Lung (tissue), 12 donors: ENCODE measurements around the gene ST3GAL3. TPM values are rescaled to one million over a fixed set of nuclear protein-coding genes. Genes with fewer than 3 reads are reported as not detected.

Experiments
- ATAC-seq: fragments of 200-7000 bp; cut with Tn5 transposase; one replicate; pipeline ENCODE4 v1.9.1; 2020; ENCODE audit warnings: moderate number of reproducible peaks; ENCODE audit not compliant: insufficient read depth, low FRiP score
- DNase-seq, 3 donors: peaks; one replicate each; pipeline ENCODE4 v3.0.0-alpha.2; 2013 to 2017
- H3K27ac ChIP-seq, 2 donors: one replicate each; pipeline ENCODE4 v1.5.1; 2013; ENCODE audit warnings: mild to moderate bottlenecking in 2 of 2, moderate library complexity in 2 of 2, control low read depth in 1 of 2, inconsistent platforms in 1 of 2, low read depth in 1 of 2, low read length in 1 of 2
- H3K27me3 ChIP-seq, 3 donors: one replicate each; pipeline ENCODE4 v1.5.1; 2013; ENCODE audit warnings: low read length in 2 of 3; ENCODE audit not compliant: control insufficient read depth in 3 of 3, insufficient read depth in 3 of 3
- H3K36me3 ChIP-seq, 4 donors: one replicate each; pipeline ENCODE4 v1.5.1; 2013; ENCODE audit warnings: low read length in 4 of 4, mild to moderate bottlenecking in 1 of 4, moderate library complexity in 1 of 4; ENCODE audit not compliant: control insufficient read depth in 4 of 4, insufficient read depth in 4 of 4
- H3K4me1 ChIP-seq, 5 donors: one replicate each; pipeline ENCODE4 v1.5.1; 2013; ENCODE audit warnings: low read length in 5 of 5, mild to moderate bottlenecking in 2 of 5, moderate library complexity in 1 of 5; ENCODE audit not compliant: control insufficient read depth in 5 of 5, insufficient read depth in 5 of 5
- H3K4me3 ChIP-seq: one replicate; pipeline ENCODE4 v1.5.1; 2013; ENCODE audit warnings: mild to moderate bottlenecking, control low read depth, moderate library complexity
- H3K9ac ChIP-seq, 2 donors: one replicate each; pipeline ENCODE4 v1.5.1; 2013; ENCODE audit warnings: low read length in 2 of 2, control low read depth in 1 of 2; ENCODE audit not compliant: insufficient read depth in 1 of 2
- H3K9me3 ChIP-seq, 4 donors: one replicate each; pipeline ENCODE4 v1.5.1; 2013; ENCODE audit warnings: low read length in 3 of 4, mild to moderate bottlenecking in 1 of 4, moderate library complexity in 1 of 4; ENCODE audit not compliant: control insufficient read depth in 4 of 4, insufficient read depth in 3 of 4
- CTCF ChIP-seq: IDR thresholded peaks from 2 replicates; pipeline ENCODE4 v1.5.1; 2012; ENCODE audit warnings: mild to moderate bottlenecking; ENCODE audit errors: control extremely low read depth, extremely low read depth
- WGBS, 2 donors: extraction: QIAGEN DNeasy Blood & Tissue Kit; methylation state at CpG; one replicate each; pipeline ENCODE4 v1.1.7; 2013; 5-methylcytosine and 5-hydroxymethylcytosine counted together
- polyA plus RNA-seq, 2 donors: library from polyadenylated mRNA; stranded (reverse); fragments of 200-250 nt; gene quantifications; one replicate each; pipeline ENCODE4 v1.2.1, GENCODE V29; 2013
- total RNA-seq, 2 donors: library from RNA; depleted of rRNA in 1 of 2; stranded (reverse); fragments of >200 nt in 1 of 2; gene quantifications; one replicate each; pipeline ENCODE4 v1.2.1, GENCODE V29; 2014 to 2021
- donor health status: control.
- donor health status: control.
- donor health status: Bipolar disorder and iron deficiency.
- donor health status: healthy.
- donor health status: DM: yes; HTN: yes; CAD: no.

Gene ST3GAL3
- total and polyA plus RNA-seq, 4 donors, result 8.4 to 28.0 (median 17.1) TPM

- no peak for TF ChIP-seq CTCF
- no peak for DNase-seq
- ATAC-seq, result no peak
- peaks cover 0 to 6% (median 0%) of the 10 kb centered on the region in 5 donors for H3K4me1 ChIP-seq
- no peak overlapping the region for H3K9ac ChIP-seq
- no peak overlapping the region for H3K27ac ChIP-seq
- WGBS, 2 donors, result 91 to 94% methylated on average over 3 of the region's 3 CpGs
- H3K27me3 ChIP-seq, result no peaks in the 10 kb centered on the region
- no peaks in the 10 kb centered on the region for H3K9me3 ChIP-seq
- H3K4me3 ChIP-seq, result no peak overlapping the region
- H3K36me3 ChIP-seq, result peaks cover 0 to 4% (median 0%) of the 10 kb centered on the region in 4 donors
Measured at GRCh38 chr1:43800771-43801170, 93.4 kb downstream of the ST3GAL3 start.

DNA sequence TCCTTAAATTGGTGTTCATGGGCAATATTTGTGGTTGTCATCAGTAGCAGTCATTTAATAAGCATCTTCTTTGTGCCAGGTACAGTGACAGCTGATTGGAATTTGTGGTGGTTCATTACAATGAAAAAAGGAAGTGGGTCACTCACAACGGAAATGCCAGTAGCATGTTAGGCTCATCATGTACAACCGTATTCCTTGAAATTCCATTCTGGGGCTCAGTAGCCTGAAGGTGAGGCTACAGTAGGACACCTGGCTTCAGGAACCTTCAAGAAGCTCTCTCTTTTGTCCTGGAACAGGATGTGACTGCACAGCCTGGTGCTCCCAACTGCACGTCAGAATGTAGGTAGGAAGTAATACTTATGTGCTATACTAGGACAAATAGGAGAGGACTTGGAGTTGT is 93.9 kb downstream of the ST3GAL3 start:
- no peak for DNase-seq
- H3K9me3 ChIP-seq, result no peaks in the 10 kb centered on the region
- no peaks in the 10 kb centered on the region for H3K27me3 ChIP-seq
- 38 to 65% methylated on average over 3 of the region's 3 CpGs for WGBS, 2 donors
- no peak for TF ChIP-seq CTCF
- ATAC-seq, result no peak
- no peak overlapping the region for H3K27ac ChIP-seq
- no peak overlapping the region for H3K4me3 ChIP-seq
- H3K4me1 ChIP-seq, result peaks cover 0 to 4% (median 0%) of the 10 kb centered on the region in 5 donors
- no peak overlapping the region for H3K9ac ChIP-seq
- H3K36me3 ChIP-seq, result peaks cover 0 to 4% (median 0%) of the 10 kb centered on the region in 4 donors

- Histone ChIP-seq H3K9ac (no peak overlapping the region), H3K27me3 (no peaks in the 10 kb centered on the region), H3K4me1 (peaks cover 0 to 4% (median 0%) of the 10 kb centered on the region in 5 donors), H3K4me3 (no peak overlapping the region), H3K27ac (no peak overlapping the region), H3K9me3 (no peaks in the 10 kb centered on the region), H3K36me3 (peaks cover 0 to 4% (median 0%) of the 10 kb centered on the region in 4 donors)
- DNase-seq, result no peak
- no peak for ATAC-seq
- 94 to 95% methylated on average over 4 of the region's 4 CpGs for WGBS, 2 donors
- no peak for TF ChIP-seq CTCF
Measured at GRCh38 chr1:43802356-43802980, 95.1 kb downstream of the ST3GAL3 start.

- Histone ChIP-seq H3K9me3 (no peaks in the 10 kb centered on the region), H3K9ac (no peak overlapping the region), H3K4me1 (peaks cover 0 to 4% (median 0%) of the 10 kb centered on the region in 5 donors), H3K27me3 (no peaks in the 10 kb centered on the region), H3K36me3 (peaks cover 0 to 4% (median 0%) of the 10 kb centered on the region in 4 donors), H3K27ac (no peak overlapping the region), H3K4me3 (no peak overlapping the region)
- TF ChIP-seq CTCF, result no peak
- ATAC-seq, result no peak
- 97 to 99% methylated on average over 9 of the region's 9 CpGs for WGBS, 2 donors
- DNase-seq, result no peak
Measured at GRCh38 chr1:43803105-43803504, 95.8 kb downstream of the ST3GAL3 start.
